GM18867 (cell line): ENCODE data around the gene ALK.

Experiments used
- ATAC-seq: cut with Tn5 transposase; IDR thresholded peaks from one replicate; pipeline ENCODE4 v1.9.1; 2021; ENCODE audit warnings: mild to moderate bottlenecking, moderate library complexity; ENCODE audit not compliant: unreplicated experiment

ALK gene

GRCh38 chr2:29426354-29426753 lies 495.0 kb downstream of the ALK start:
- ATAC-seq: no peak

GRCh38 chr2:29425866-29426265 lies 495.5 kb downstream of the ALK start:
- no peak for ATAC-seq

GRCh38 chr2:29423061-29423666 lies 498.2 kb downstream of the ALK start:
- ATAC-seq: no peak

GRCh38 chr2:29420999-29421782 lies 500.2 kb downstream of the ALK start:
- no peak for ATAC-seq

GRCh38 chr2:29420464-29420863 lies 500.9 kb downstream of the ALK start:
- ATAC-seq: no peak

GRCh38 chr2:29417630-29418029 lies 503.8 kb downstream of the ALK start:
- ATAC-seq: no peak

GRCh38 chr2:29412197-29412925 lies 509.0 kb downstream of the ALK start:
- no peak for ATAC-seq

- ATAC-seq: no peak
These were observed 515.7 kb downstream of the ALK start for GRCh38 chr2:29405707-29406106.

GRCh38 chr2:29405266-29405665 lies 516.1 kb downstream of the ALK start:
- no peak for ATAC-seq

- no peak for ATAC-seq
These were observed 519.4 kb downstream of the ALK start for GRCh38 chr2:29401994-29402393.

GRCh38 chr2:29400930-29401653 lies 520.3 kb downstream of the ALK start:
- ATAC-seq: no peak

- ATAC-seq: no peak
These were observed 522.8 kb downstream of the ALK start for GRCh38 chr2:29398384-29399237.

GRCh38 chr2:29397713-29398112 lies 523.7 kb downstream of the ALK start:
- no peak for ATAC-seq

GRCh38 chr2:29397039-29397438 lies 524.3 kb downstream of the ALK start:
- no peak for ATAC-seq

- ATAC-seq: no peak
These were observed 526.4 kb downstream of the ALK start for GRCh38 chr2:29394981-29395350.

- ATAC-seq: no peak
These were observed 526.9 kb downstream of the ALK start for GRCh38 chr2:29394311-29394980.

GRCh38 chr2:29393676-29394075 lies 527.7 kb downstream of the ALK start:
- ATAC-seq: no peak

- no peak for ATAC-seq
These were observed 528.6 kb downstream of the ALK start for GRCh38 chr2:29392774-29393173.

- ATAC-seq: no peak
These were observed 531.2 kb downstream of the ALK start for GRCh38 chr2:29390136-29390535.

- no peak for ATAC-seq
These were observed 531.7 kb downstream of the ALK start for GRCh38 chr2:29389686-29390085.
